ENCODE results near the gene SERPINA1.

DNA sequence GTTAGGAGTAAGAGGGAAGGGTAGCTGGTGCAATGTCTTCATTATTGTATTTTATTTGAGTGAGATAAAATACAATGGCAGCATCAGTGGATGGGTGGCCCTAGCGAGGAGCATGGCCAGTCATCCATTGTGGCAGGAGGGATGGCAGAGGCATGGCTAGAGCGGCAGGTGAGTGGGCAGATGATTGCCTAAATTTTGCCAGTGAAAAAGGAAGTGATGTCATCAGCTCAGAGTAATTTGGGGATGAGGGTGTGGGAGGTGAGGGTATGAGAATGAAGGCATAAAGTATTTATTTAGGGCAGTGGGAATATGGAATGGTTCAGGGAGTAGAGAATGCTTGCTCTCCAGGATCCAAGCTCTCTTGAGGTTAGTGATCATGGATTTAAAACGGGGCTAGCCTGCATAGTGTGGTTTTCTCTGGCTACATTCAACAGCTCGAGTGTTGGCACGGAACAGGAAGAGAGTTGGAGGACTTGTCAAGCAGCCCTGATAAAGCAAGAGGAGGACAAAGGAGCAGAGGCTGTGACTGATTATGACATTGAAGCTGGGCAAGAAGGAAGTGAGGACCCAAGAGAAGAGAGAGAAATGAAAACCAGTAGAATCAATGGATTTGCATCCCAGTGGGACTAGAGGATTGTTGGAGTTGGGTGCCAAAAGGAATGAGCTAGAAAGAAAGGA, 46.6 kb downstream of the SERPINA1 start:
- TF ChIP-seq, protein P1, sequence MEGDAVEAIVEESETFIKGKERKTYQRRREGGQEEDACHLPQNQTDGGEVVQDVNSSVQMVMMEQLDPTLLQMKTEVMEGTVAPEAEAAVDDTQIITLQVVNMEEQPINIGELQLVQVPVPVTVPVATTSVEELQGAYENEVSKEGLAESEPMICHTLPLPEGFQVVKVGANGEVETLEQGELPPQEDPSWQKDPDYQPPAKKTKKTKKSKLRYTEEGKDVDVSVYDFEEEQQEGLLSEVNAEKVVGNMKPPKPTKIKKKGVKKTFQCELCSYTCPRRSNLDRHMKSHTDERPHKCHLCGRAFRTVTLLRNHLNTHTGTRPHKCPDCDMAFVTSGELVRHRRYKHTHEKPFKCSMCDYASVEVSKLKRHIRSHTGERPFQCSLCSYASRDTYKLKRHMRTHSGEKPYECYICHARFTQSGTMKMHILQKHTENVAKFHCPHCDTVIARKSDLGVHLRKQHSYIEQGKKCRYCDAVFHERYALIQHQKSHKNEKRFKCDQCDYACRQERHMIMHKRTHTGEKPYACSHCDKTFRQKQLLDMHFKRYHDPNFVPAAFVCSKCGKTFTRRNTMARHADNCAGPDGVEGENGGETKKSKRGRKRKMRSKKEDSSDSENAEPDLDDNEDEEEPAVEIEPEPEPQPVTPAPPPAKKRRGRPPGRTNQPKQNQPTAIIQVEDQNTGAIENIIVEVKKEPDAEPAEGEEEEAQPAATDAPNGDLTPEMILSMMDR (IDR thresholded peaks at IDR 0.05), result no peak
- TF ChIP-seq, protein P2, sequence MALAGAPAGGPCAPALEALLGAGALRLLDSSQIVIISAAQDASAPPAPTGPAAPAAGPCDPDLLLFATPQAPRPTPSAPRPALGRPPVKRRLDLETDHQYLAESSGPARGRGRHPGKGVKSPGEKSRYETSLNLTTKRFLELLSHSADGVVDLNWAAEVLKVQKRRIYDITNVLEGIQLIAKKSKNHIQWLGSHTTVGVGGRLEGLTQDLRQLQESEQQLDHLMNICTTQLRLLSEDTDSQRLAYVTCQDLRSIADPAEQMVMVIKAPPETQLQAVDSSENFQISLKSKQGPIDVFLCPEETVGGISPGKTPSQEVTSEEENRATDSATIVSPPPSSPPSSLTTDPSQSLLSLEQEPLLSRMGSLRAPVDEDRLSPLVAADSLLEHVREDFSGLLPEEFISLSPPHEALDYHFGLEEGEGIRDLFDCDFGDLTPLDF (CRISPR knock-in tag; IDR thresholded peaks at IDR 0.05), result no peak
- no peak for TF ChIP-seq ELF4 (CRISPR knock-in tag; IDR thresholded peaks at IDR 0.05; ENCODE audit: low read depth)
- TF ChIP-seq, protein P3, sequence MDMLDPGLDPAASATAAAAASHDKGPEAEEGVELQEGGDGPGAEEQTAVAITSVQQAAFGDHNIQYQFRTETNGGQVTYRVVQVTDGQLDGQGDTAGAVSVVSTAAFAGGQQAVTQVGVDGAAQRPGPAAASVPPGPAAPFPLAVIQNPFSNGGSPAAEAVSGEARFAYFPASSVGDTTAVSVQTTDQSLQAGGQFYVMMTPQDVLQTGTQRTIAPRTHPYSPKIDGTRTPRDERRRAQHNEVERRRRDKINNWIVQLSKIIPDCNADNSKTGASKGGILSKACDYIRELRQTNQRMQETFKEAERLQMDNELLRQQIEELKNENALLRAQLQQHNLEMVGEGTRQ (CRISPR knock-in tag; IDR thresholded peaks at IDR 0.05), result no peak
- TF ChIP-seq, protein P4, sequence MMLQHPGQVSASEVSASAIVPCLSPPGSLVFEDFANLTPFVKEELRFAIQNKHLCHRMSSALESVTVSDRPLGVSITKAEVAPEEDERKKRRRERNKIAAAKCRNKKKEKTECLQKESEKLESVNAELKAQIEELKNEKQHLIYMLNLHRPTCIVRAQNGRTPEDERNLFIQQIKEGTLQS (CRISPR knock-in tag; conservative IDR thresholded peaks at IDR 0.05), result no peak
- TF ChIP-seq, protein P5, sequence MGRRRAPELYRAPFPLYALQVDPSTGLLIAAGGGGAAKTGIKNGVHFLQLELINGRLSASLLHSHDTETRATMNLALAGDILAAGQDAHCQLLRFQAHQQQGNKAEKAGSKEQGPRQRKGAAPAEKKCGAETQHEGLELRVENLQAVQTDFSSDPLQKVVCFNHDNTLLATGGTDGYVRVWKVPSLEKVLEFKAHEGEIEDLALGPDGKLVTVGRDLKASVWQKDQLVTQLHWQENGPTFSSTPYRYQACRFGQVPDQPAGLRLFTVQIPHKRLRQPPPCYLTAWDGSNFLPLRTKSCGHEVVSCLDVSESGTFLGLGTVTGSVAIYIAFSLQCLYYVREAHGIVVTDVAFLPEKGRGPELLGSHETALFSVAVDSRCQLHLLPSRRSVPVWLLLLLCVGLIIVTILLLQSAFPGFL (CRISPR knock-in tag; IDR thresholded peaks at IDR 0.05; ENCODE audit: borderline replicate concordance), result no peak
- no peak for TF ChIP-seq IRF2 (CRISPR knock-in tag; IDR thresholded peaks at IDR 0.05; ENCODE audit: borderline replicate concordance, low read depth)
- TF ChIP-seq, protein P6, sequence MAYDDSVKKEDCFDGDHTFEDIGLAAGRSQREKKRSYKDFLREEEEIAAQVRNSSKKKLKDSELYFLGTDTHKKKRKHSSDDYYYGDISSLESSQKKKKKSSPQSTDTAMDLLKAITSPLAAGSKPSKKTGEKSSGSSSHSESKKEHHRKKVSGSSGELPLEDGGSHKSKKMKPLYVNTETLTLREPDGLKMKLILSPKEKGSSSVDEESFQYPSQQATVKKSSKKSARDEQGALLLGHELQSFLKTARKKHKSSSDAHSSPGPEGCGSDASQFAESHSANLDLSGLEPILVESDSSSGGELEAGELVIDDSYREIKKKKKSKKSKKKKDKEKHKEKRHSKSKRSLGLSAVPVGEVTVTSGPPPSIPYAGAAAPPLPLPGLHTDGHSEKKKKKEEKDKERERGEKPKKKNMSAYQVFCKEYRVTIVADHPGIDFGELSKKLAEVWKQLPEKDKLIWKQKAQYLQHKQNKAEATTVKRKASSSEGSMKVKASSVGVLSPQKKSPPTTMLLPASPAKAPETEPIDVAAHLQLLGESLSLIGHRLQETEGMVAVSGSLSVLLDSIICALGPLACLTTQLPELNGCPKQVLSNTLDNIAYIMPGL (CRISPR knock-in tag; IDR thresholded peaks at IDR 0.05), result no peak
- TF ChIP-seq, protein P7, sequence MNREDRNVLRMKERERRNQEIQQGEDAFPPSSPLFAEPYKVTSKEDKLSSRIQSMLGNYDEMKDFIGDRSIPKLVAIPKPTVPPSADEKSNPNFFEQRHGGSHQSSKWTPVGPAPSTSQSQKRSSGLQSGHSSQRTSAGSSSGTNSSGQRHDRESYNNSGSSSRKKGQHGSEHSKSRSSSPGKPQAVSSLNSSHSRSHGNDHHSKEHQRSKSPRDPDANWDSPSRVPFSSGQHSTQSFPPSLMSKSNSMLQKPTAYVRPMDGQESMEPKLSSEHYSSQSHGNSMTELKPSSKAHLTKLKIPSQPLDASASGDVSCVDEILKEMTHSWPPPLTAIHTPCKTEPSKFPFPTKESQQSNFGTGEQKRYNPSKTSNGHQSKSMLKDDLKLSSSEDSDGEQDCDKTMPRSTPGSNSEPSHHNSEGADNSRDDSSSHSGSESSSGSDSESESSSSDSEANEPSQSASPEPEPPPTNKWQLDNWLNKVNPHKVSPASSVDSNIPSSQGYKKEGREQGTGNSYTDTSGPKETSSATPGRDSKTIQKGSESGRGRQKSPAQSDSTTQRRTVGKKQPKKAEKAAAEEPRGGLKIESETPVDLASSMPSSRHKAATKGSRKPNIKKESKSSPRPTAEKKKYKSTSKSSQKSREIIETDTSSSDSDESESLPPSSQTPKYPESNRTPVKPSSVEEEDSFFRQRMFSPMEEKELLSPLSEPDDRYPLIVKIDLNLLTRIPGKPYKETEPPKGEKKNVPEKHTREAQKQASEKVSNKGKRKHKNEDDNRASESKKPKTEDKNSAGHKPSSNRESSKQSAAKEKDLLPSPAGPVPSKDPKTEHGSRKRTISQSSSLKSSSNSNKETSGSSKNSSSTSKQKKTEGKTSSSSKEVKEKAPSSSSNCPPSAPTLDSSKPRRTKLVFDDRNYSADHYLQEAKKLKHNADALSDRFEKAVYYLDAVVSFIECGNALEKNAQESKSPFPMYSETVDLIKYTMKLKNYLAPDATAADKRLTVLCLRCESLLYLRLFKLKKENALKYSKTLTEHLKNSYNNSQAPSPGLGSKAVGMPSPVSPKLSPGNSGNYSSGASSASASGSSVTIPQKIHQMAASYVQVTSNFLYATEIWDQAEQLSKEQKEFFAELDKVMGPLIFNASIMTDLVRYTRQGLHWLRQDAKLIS (CRISPR knock-in tag; IDR thresholded peaks at IDR 0.05; ENCODE audit: borderline replicate concordance), result no peak
- no peak for TF ChIP-seq SP1 (CRISPR knock-in tag; conservative IDR thresholded peaks at IDR 0.05)
